GM10266 (cell line): ENCODE measurements around the gene TIAM1.

ENCODE experiments used
- DNase-seq: peaks from one replicate; pipeline ENCODE4 v3.0.0; 2012; ENCODE audit errors: extremely low spot score
- CTCF ChIP-seq: IDR thresholded peaks from 2 replicates; pipeline ENCODE4 v1.5.1; 2012; ENCODE audit warnings: mild to moderate bottlenecking, low read depth; ENCODE audit not compliant: control insufficient read depth, insufficient read depth; ENCODE audit errors: missing control alignments

The TIAM1 gene

GRCh38 chr21:31201548-31201947 lies 142.5 kb downstream of the TIAM1 start:
- no peak for TF ChIP-seq CTCF
- no peak for DNase-seq

GRCh38 chr21:31201144-31201543 lies 142.9 kb downstream of the TIAM1 start:
- no peak for DNase-seq
- TF ChIP-seq CTCF: no peak

- no peak for DNase-seq
- TF ChIP-seq CTCF: peak; percentile 35
Measured at GRCh38 chr21:31198575-31198974, 145.5 kb downstream of the TIAM1 start.

- DNase-seq: no peak
- no peak for TF ChIP-seq CTCF
Measured at GRCh38 chr21:31196724-31197123, 147.3 kb downstream of the TIAM1 start.

- TF ChIP-seq CTCF: no peak
- no peak for DNase-seq
Measured at GRCh38 chr21:31195334-31196015, 148.6 kb downstream of the TIAM1 start.

- DNase-seq: no peak
- TF ChIP-seq CTCF: no peak
Measured at GRCh38 chr21:31194510-31195293, 149.4 kb downstream of the TIAM1 start.

GRCh38 chr21:31193761-31194160 lies 150.3 kb downstream of the TIAM1 start:
- no peak for TF ChIP-seq CTCF
- DNase-seq: no peak
